ENCODE measurements around the gene PIANP. TPM values are rescaled to one million over a fixed set of nuclear protein-coding genes. Genes with fewer than 3 reads are reported as not detected.

PIANP gene
- polyA plus RNA-seq, 3 donors, result 0.09 to 0.49 TPM; not detected in 1

- H3K27ac ChIP-seq (ENCODE audit: low read depth, low read length), result no peak overlapping the region
- 34 to 43% (median 39%) methylated on average over 5 of the region's 5 CpGs for WGBS, 3 donors
Observed at GRCh38 chr12:6644903-6645302, 55.7 kb downstream of the PIANP start.

DNA sequence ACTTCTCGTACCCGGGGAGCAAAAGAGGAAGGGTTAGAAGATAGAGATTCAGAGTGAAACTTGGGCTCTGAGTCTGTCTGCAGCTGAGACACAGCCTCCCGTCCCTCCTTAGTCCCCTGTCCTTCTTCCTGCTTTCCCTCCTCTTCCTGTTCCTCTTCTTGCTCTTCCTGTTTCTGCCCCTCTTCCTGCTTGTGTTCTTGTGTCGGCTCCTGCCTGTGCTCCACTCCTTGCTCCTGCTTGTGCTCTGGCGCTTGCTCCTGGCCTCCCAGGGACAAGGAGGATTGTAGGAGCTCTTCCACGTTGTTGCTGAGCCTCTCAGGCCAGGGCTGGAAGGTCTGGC, 56.4 kb downstream of the PIANP start:
- WGBS, 3 donors, result 32 to 80% (median 41%) methylated on average over 6 of the region's 6 CpGs
- no peak overlapping the region for H3K27ac ChIP-seq (ENCODE audit: low read depth, low read length)

Other genes starting within 250 kb of the PIANP start
- gene TAPBPL, start 248.8 kb downstream of the PIANP start, polyA plus RNA-seq, result 10 to 100 TPM in 1 of 3 donors, 1 to 10 TPM in 2; 8.0 to 15.9 (median 8.9) TPM
- gene VAMP1, start 230.1 kb downstream of the PIANP start, polyA plus RNA-seq, result 1 to 10 TPM; 3.3 to 4.7 (median 4.6) TPM
- 100 to 1,000 TPM in 1 of 3 donors, 10 to 100 TPM in 2; 74.8 to 100 (median 94.9) TPM for gene MRPL51, start 207.6 kb downstream of the PIANP start, polyA plus RNA-seq
- gene NCAPD2, start 206.7 kb downstream of the PIANP start, polyA plus RNA-seq, result 1 to 10 TPM; 5.5 to 7.4 (median 7.1) TPM
- gene GAPDH, start 166.3 kb downstream of the PIANP start, polyA plus RNA-seq, result 1,000 to 10,000 TPM in 2 of 3 donors, 100 to 1,000 TPM in 1; 763 to 1,731 (median 1,287) TPM
- gene IFFO1, start 144.8 kb downstream of the PIANP start, polyA plus RNA-seq, result 10 to 100 TPM in 2 of 3 donors, 1 to 10 TPM in 1; 7.3 to 18.7 (median 15.3) TPM
- 10 to 100 TPM; 11.8 to 42.9 (median 22.0) TPM for gene NOP2, start 132.5 kb downstream of the PIANP start, polyA plus RNA-seq
- gene CHD4, start 93.4 kb downstream of the PIANP start, polyA plus RNA-seq, result 100 to 1,000 TPM in 1 of 3 donors, 10 to 100 TPM in 2; 77.3 to 133 (median 92.3) TPM
- gene LPAR5, start 64.9 kb downstream of the PIANP start, polyA plus RNA-seq, result 1 to 10 TPM in 1 of 3 donors, under 1 TPM in 2; 0.11 to 1.0 (median 0.35) TPM
- 1 to 10 TPM in 1 of 3 donors, under 1 TPM in 1, not detected in 1; 0.74 to 1.6 TPM for gene ACRBP, start 53.4 kb downstream of the PIANP start, polyA plus RNA-seq
- gene ING4, start 37.7 kb downstream of the PIANP start, polyA plus RNA-seq, result 10 to 100 TPM; 23.2 to 28.7 (median 25.2) TPM
- 10 to 100 TPM; 25.2 to 35.8 (median 25.7) TPM for gene ZNF384, start 11.4 kb downstream of the PIANP start, polyA plus RNA-seq
- gene COPS7A, start 23.2 kb upstream of the PIANP start, polyA plus RNA-seq, result 10 to 100 TPM; 33.5 to 71.9 (median 66.1) TPM
- 100 to 1,000 TPM in 2 of 3 donors, 10 to 100 TPM in 1; 78.2 to 196 (median 188) TPM for gene MLF2, start 52.3 kb upstream of the PIANP start, polyA plus RNA-seq
- gene PTMS, start 65.5 kb upstream of the PIANP start, polyA plus RNA-seq, result 100 to 1,000 TPM in 2 of 3 donors, 10 to 100 TPM in 1; 71.7 to 632 (median 263) TPM
- gene LAG3, start 71.7 kb upstream of the PIANP start, polyA plus RNA-seq, result 1 to 10 TPM in 2 of 3 donors, under 1 TPM in 1; 0.08 to 3.0 (median 1.0) TPM
- 10 to 100 TPM in 1 of 3 donors, 1 to 10 TPM in 2; 3.7 to 11.2 (median 7.6) TPM for gene CD4, start 88.7 kb upstream of the PIANP start, polyA plus RNA-seq
- gene GPR162, start 121.0 kb upstream of the PIANP start, polyA plus RNA-seq, result 1 to 10 TPM; 2.0 to 5.1 (median 5.1) TPM
- 1 to 10 TPM; 5.4 to 9.0 (median 7.4) TPM for gene P3H3, start 127.6 kb upstream of the PIANP start, polyA plus RNA-seq
- 1 to 10 TPM in 1 of 3 donors, under 1 TPM in 2; 0.86 to 1.7 (median 0.89) TPM for gene GNB3, start 140.1 kb upstream of the PIANP start, polyA plus RNA-seq
- 1 to 10 TPM in 1 of 3 donors, under 1 TPM in 2; 0.52 to 1.1 (median 0.64) TPM for gene CDCA3, start 150.5 kb upstream of the PIANP start, polyA plus RNA-seq
- 10 to 100 TPM; 14.7 to 32.5 (median 28.5) TPM for gene USP5, start 151.3 kb upstream of the PIANP start, polyA plus RNA-seq
- 100 to 1,000 TPM; 244 to 500 (median 371) TPM for gene TPI1, start 166.7 kb upstream of the PIANP start, polyA plus RNA-seq
- 1 to 10 TPM; 5.4 to 6.2 (median 5.6) TPM for gene SPSB2, start 172.5 kb upstream of the PIANP start, polyA plus RNA-seq
- 10 to 100 TPM in 1 of 3 donors, 1 to 10 TPM in 2; 3.0 to 11.7 (median 4.8) TPM for gene LRRC23, start 204.0 kb upstream of the PIANP start, polyA plus RNA-seq
- 10 to 100 TPM in 1 of 3 donors, 1 to 10 TPM in 2; 2.6 to 11.9 (median 4.1) TPM for gene ENO2, start 213.8 kb upstream of the PIANP start, polyA plus RNA-seq
- 100 to 1,000 TPM in 2 of 3 donors, 10 to 100 TPM in 1; 38.1 to 127 (median 119) TPM for gene ATN1, start 227.1 kb upstream of the PIANP start, polyA plus RNA-seq
- not detected for gene RNU7-1, start 243.0 kb upstream of the PIANP start, polyA plus RNA-seq
- gene C12orf57, start 243.2 kb upstream of the PIANP start, polyA plus RNA-seq, result 100 to 1,000 TPM; 326 to 584 (median 368) TPM